Panc1 (cell line): ENCODE measurements around the gene DLG5. TPM values are rescaled to one million over a fixed set of nuclear protein-coding genes. Genes with fewer than 3 reads are reported as not detected.

Experiments
- ATAC-seq: fragments of 200-7000 bp; cut with Tn5 transposase; 2 replicates; pipeline ENCODE4 v1.9.1; 2020; ENCODE audit warnings: mild to moderate bottlenecking, moderate library complexity
- BruUV-seq: library from RNA; stranded (reverse); fragments of 400-500 nt; replicated peaks from 2 replicates; lab custom pipeline; 2021; lab: Mats Ljungman, UMichigan
- CTCF ChIA-PET: fragments of 300-600 bp; sonication (Branson Sonifier 250); formaldehyde crosslinking; loops from one replicate; lab custom pipeline; 2022; ENCODE audit warnings: antibody characterized with exemption; lab: Charles Lee
- POLR2A ChIA-PET: fragments of 300-600 bp; sonication (Branson Sonifier 250); formaldehyde crosslinking; loops from one replicate; lab custom pipeline; 2022; ENCODE audit warnings: antibody characterized with exemption; lab: Charles Lee
- DNase-seq: peaks from one replicate; pipeline ENCODE4 v3.0.0-alpha.2; 2010; ENCODE audit warnings: low read depth, low spot score
- H3K27ac ChIP-seq: 2 replicates; pipeline ENCODE4 v1.5.1; 2011; ENCODE audit warnings: mild to moderate bottlenecking, low read length, inconsistent platforms
- H3K27me3 ChIP-seq: fragments of 200-500 bp; sonication (Bioruptor generic); 2 replicates; pipeline ENCODE4 v1.6.0; 2014; ENCODE audit warnings: low read length, inconsistent platforms; ENCODE audit not compliant: control insufficient read depth, insufficient read depth
- H3K36me3 ChIP-seq: fragments of 200-500 bp; sonication (Bioruptor generic); 2 replicates; pipeline ENCODE4 v1.5.1; 2014; ENCODE audit warnings: inconsistent platforms, mild to moderate bottlenecking, low read length, moderate library complexity; ENCODE audit not compliant: control insufficient read depth, insufficient read depth
- H3K4me1 ChIP-seq: 2 replicates; pipeline ENCODE4 v1.5.1; 2011; ENCODE audit warnings: inconsistent platforms, mild to moderate bottlenecking, low read length, moderate library complexity; ENCODE audit not compliant: control insufficient read depth, insufficient read depth
- H3K4me3 ChIP-seq, 2 experiments: 2 replicates each; pipeline ENCODE4 v1.5.1; 2011 to 2012; ENCODE audit warnings: low read depth in 2 of 2, low read length in 2 of 2, mild to moderate bottlenecking in 2 of 2, inconsistent platforms in 1 of 2, moderate library complexity in 1 of 2
- H3K9me3 ChIP-seq: fragments of 200-500 bp; sonication (Bioruptor generic); 2 replicates; pipeline ENCODE4 v1.5.1; 2014; ENCODE audit warnings: low read depth, mild to moderate bottlenecking, inconsistent platforms, low read length, moderate library complexity; ENCODE audit not compliant: control insufficient read depth, insufficient read depth
- CTCF ChIP-seq: fragments of 450-650 bp; IDR thresholded peaks from 2 replicates; pipeline ENCODE4 v1.5.1; 2017; ENCODE audit warnings: mild to moderate bottlenecking
- POLR2AphosphoS5 ChIP-seq: IDR thresholded peaks from 2 replicates; pipeline ENCODE4 v1.6.1; 2012; ENCODE audit warnings: mild to moderate bottlenecking, low read depth, low read length, moderate library complexity
- REST ChIP-seq, 2 experiments: IDR thresholded peaks; 2 replicates each; pipeline ENCODE4 v1.6.1; 2011 to 2012; ENCODE audit warnings: low read depth in 2 of 2, control low read depth in 1 of 2, low read length in 1 of 2, mild to moderate bottlenecking in 1 of 2, moderate library complexity in 1 of 2; ENCODE audit not compliant: insufficient read depth in 1 of 2
- SIN3A ChIP-seq: IDR thresholded peaks from 2 replicates; pipeline ENCODE4 v1.6.1; 2012; ENCODE audit warnings: low read depth, mild to moderate bottlenecking, low read length, moderate library complexity, borderline replicate concordance; ENCODE audit not compliant: insufficient read depth
- TCF7L2 ChIP-seq: IDR thresholded peaks from 2 replicates; pipeline ENCODE4 v1.6.1; 2011; ENCODE audit warnings: mild to moderate bottlenecking, low read depth, low read length, inconsistent platforms
- in situ Hi-C: cut with HindIII; loops from 2 replicates; pipeline ENCODE4 v1.10.0; 2016; ENCODE audit warnings: low sequenced_read_pairs, low pct_unique_long_range_greater_than_20kb
- intact Hi-C: fragments of 100-400 bp; cut with micrococcal nuclease; formaldehyde crosslinking; loops from one replicate; pipeline ENCODE4 v1.10.0; 2022; ENCODE audit not compliant: unreplicated experiment
- total RNA-seq: library from RNA; stranded (reverse); gene quantifications from one replicate; pipeline ENCODE4 v1.2.1, GENCODE V29; 2021; ENCODE audit not compliant: unreplicated experiment

DLG5 gene
- total RNA-seq, 1 experiment from 2014 or later: 85.6 TPM

GRCh38 chr10:77834540-77834939, 92.0 kb downstream of the DLG5 start:
- CTCF ChIA-PET: no interaction called here
- in situ Hi-C loops (no loop called here), intact Hi-C loops (no loop called here)
- no TSS peak for BruUV-seq
- Histone ChIP-seq H3K36me3 (peaks cover 2% of the 10 kb centered on the region; the same call in 1 of the 2 replicates), H3K4me3 (no peak overlapping the region), H3K4me1 (no peaks in the 10 kb centered on the region), H3K27ac (no peak overlapping the region), H3K9me3 (no peaks in the 10 kb centered on the region), H3K27me3 (no peaks in the 10 kb centered on the region)
- TF ChIP-seq TCF7L2: no peak
- TF ChIP-seq REST (IDR thresholded peaks at IDR 0.05; ENCODE audit: insufficient read depth in 1 of 2, low read depth in 2 of 2, low read length in 1 of 2): no peak
- TF ChIP-seq POLR2AphosphoS5: no peak
- no peak for TF ChIP-seq CTCF
- no peak for TF ChIP-seq SIN3A
- no peak for ATAC-seq
- DNase-seq: no peak
- POLR2A ChIA-PET: no interaction called here

GRCh38 chr10:77833792-77834191, 92.8 kb downstream of the DLG5 start:
- Histone ChIP-seq H3K36me3 (peaks cover 2% of the 10 kb centered on the region; the same call in 1 of the 2 replicates), H3K27ac (no peak overlapping the region), H3K4me1 (no peaks in the 10 kb centered on the region), H3K4me3 (no peak overlapping the region), H3K9me3 (no peaks in the 10 kb centered on the region), H3K27me3 (no peaks in the 10 kb centered on the region)
- in situ Hi-C loops: no loop called here
- TF ChIP-seq SIN3A: no peak
- no peak for TF ChIP-seq TCF7L2
- TF ChIP-seq REST (IDR thresholded peaks at IDR 0.05; ENCODE audit: insufficient read depth in 1 of 2, low read depth in 2 of 2, low read length in 1 of 2): no peak
- TF ChIP-seq CTCF: no peak
- TF ChIP-seq POLR2AphosphoS5: no peak
- ATAC-seq: no peak
- BruUV-seq: no TSS peak
- ChIA-PET CTCF (no interaction called here), POLR2A (no interaction called here)
- no peak for DNase-seq
- intact Hi-C loops: no loop called here
